BJ (cell line): ENCODE results near the gene POLR1A. TPM values are rescaled to one million over a fixed set of nuclear protein-coding genes. Genes with fewer than 3 reads are reported as not detected.

Source experiments
- CTCF ChIA-PET: fragments of 350-600 bp; formaldehyde crosslinking; extraction: SDS; loops from one replicate; lab custom pipeline; 2021; ENCODE audit warnings: antibody characterized with exemption, inconsistent platforms; lab: Yijun Ruan, JAX
- POLR2A ChIA-PET: fragments of 300-600 bp; sonication (Branson Sonifier 250); formaldehyde crosslinking; extraction: SDS; loops from one replicate; lab custom pipeline; 2021; ENCODE audit warnings: antibody characterized with exemption; lab: Charles Lee
- DNase-seq: peaks from one replicate; pipeline ENCODE4 v3.0.0-alpha.2; 2011; ENCODE audit warnings: low read depth
- H3K27me3 ChIP-seq: 2 replicates; pipeline ENCODE4 v1.6.0; 2011; ENCODE audit warnings: low read length; ENCODE audit not compliant: control insufficient read depth, insufficient read depth
- H3K36me3 ChIP-seq: 2 replicates; pipeline ENCODE4 v1.5.1; 2011; ENCODE audit warnings: low read length; ENCODE audit not compliant: control insufficient read depth, insufficient read depth
- H3K4me3 ChIP-seq: 2 replicates; pipeline ENCODE4 v1.5.1; 2011; ENCODE audit warnings: low read depth, mild to moderate bottlenecking, control low read depth, low read length
- CTCF ChIP-seq: IDR thresholded peaks from 2 replicates; pipeline ENCODE4 v1.5.1; 2011; ENCODE audit warnings: low read depth, mild to moderate bottlenecking, control low read depth, inconsistent platforms, low read length, moderate library complexity; ENCODE audit not compliant: insufficient read depth
- polyA plus RNA-seq: library from polyadenylated mRNA; depleted of rRNA; stranded (reverse); fragments of >200 nt; gene quantifications from 2 replicates; pipeline ENCODE4 v1.2.3, GENCODE V29; 2011

POLR1A gene
- polyA plus RNA-seq, 1 experiment: 8.0 TPM

GRCh38 chr2:86000938-86001312 lies 104.8 kb downstream of the POLR1A start:
- TF ChIP-seq CTCF: no peak
- Histone ChIP-seq H3K36me3 (no peaks in the 10 kb centered on the region), H3K4me3 (no peak overlapping the region), H3K27me3 (no peaks in the 10 kb centered on the region)
- DNase-seq: no peak
- ChIA-PET POLR2A (no interaction called here), CTCF (interaction anchor here (1.0 kb wide), 1 partner anchor 12 kb away, joined by 3 read pairs; no protein-coding TSS in a partner anchor)

GRCh38 chr2:86000131-86000937 lies 105.4 kb downstream of the POLR1A start:
- DNase-seq: no peak
- Histone ChIP-seq H3K36me3 (no peaks in the 10 kb centered on the region), H3K4me3 (no peak overlapping the region), H3K27me3 (no peaks in the 10 kb centered on the region)
- ChIA-PET POLR2A (no interaction called here), CTCF (interaction anchor here (0.6 to 1.4 kb wide), 5 partner anchors 12 to 271 kb away, joined by 3 read pairs; no protein-coding TSS in a partner anchor)
- TF ChIP-seq CTCF: no peak

- ChIA-PET POLR2A (interaction anchor here (0.9 to 1.3 kb wide), 3 partner anchors 13 to 110 kb away, joined by 3 read pairs; no protein-coding TSS in a partner anchor), CTCF (interaction anchor here (0.5 to 1.7 kb wide), 8 partner anchors 23 to 293 kb away, joined by 3 to 10 read pairs (median 4); no protein-coding TSS in a partner anchor)
- H3K4me3 ChIP-seq: no peak overlapping the region
- TF ChIP-seq CTCF: no peak
- DNase-seq: no peak
- no peaks in the 10 kb centered on the region for H3K27me3 ChIP-seq
- H3K36me3 ChIP-seq: no peaks in the 10 kb centered on the region
Observed at GRCh38 chr2:85999061-85999831, 106.4 kb downstream of the POLR1A start.

- ChIA-PET POLR2A (interaction anchor here (0.9 to 1.3 kb wide), 3 partner anchors 14 to 109 kb away, joined by 3 read pairs; no protein-coding TSS in a partner anchor), CTCF (interaction anchor here (1.3 to 3.6 kb wide), 4 partner anchors 70 to 110 kb away, joined by 3 to 17 read pairs (median 4); partner anchors contain the start of gene ST3GAL5)
- Histone ChIP-seq H3K36me3 (no peaks in the 10 kb centered on the region), H3K27me3 (no peaks in the 10 kb centered on the region), H3K4me3 (no peak overlapping the region)
- DNase-seq: peak; percentile 59
- no peak for TF ChIP-seq CTCF
Observed at GRCh38 chr2:85998071-85998991, 107.4 kb downstream of the POLR1A start.
